Astrocyte (in vitro differentiated cells and primary cell): ENCODE results near the gene ABHD17B.

Experiments used
- CTCF ChIP-seq: IDR thresholded peaks from 2 replicates; pipeline ENCODE4 v1.5.1; 2011; ENCODE audit warnings: low read depth, mild to moderate bottlenecking, inconsistent platforms, low read length, moderate library complexity; ENCODE audit not compliant: insufficient read depth
- EZH2 ChIP-seq: IDR thresholded peaks from 2 replicates; pipeline ENCODE4 v1.6.1; 2012; ENCODE audit warnings: mild to moderate bottlenecking, low read length, inconsistent platforms; ENCODE audit not compliant: insufficient read depth

- TF ChIP-seq CTCF (no peak), EZH2 (no peak)
These were observed 52.7 kb downstream of the ABHD17B start for GRCh38 chr9:71858102-71858798.
